Mammary epithelial cell (primary cell): ENCODE measurements around the gene PHYH.

Experiments
- EZH2 ChIP-seq: IDR thresholded peaks from 2 replicates; pipeline ENCODE4 v1.6.1; 2012; ENCODE audit warnings: low read length, inconsistent platforms, borderline replicate concordance
- TF ChIP-seq, protein P1 (sequence below), 2 donors: IDR thresholded peaks in 1 of 2; conservative IDR thresholded peaks in 1 of 2; 2 replicates each; pipeline ENCODE4 v1.5.1; 2011 to 2012; ENCODE audit warnings: inconsistent platforms in 2 of 2, low read length in 2 of 2, mild to moderate bottlenecking in 2 of 2, control low read depth in 1 of 2, low read depth in 1 of 2; ENCODE audit not compliant: insufficient read depth in 1 of 2; ENCODE audit errors: extremely low read depth in 1 of 2

DNA sequence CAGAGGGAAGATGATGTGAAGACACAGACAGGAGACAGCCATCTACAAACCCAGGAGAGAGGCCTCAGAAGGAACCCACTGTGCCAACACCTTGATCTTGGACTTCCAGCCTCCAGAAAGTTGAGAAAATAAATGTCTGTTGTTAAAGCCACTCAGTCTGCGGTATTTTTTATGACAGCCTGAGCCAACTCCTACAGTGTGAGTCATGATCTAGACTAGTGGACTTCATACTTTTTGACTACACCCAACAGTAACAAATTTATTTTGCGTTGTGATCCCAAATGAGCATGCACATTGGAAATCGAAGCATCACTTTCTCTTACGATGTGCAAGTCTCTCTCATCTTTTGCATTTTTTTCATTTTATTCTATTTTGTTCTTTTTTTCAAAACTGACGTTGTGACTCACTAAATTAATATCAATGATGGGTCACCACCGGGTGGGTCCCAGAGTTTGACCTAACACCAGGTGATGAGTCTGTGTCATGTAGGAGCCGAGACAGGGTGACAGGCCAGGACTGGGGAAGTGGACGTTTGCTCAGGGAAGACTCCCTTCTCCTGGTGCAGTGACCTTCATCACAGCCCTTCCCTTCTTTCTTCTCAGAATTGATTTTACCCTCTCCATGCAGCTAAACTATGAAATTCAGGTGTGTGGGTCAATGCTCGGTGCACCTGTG, 28.9 kb downstream of the PHYH start:
- TF ChIP-seq, protein P1, sequence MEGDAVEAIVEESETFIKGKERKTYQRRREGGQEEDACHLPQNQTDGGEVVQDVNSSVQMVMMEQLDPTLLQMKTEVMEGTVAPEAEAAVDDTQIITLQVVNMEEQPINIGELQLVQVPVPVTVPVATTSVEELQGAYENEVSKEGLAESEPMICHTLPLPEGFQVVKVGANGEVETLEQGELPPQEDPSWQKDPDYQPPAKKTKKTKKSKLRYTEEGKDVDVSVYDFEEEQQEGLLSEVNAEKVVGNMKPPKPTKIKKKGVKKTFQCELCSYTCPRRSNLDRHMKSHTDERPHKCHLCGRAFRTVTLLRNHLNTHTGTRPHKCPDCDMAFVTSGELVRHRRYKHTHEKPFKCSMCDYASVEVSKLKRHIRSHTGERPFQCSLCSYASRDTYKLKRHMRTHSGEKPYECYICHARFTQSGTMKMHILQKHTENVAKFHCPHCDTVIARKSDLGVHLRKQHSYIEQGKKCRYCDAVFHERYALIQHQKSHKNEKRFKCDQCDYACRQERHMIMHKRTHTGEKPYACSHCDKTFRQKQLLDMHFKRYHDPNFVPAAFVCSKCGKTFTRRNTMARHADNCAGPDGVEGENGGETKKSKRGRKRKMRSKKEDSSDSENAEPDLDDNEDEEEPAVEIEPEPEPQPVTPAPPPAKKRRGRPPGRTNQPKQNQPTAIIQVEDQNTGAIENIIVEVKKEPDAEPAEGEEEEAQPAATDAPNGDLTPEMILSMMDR (conservative IDR thresholded peaks at IDR 0.05 in 1 of 2, IDR thresholded peaks at IDR 0.05 in 1 of 2; ENCODE audit: extremely low read depth in 1 of 2, insufficient read depth in 1 of 2, low read depth in 1 of 2, low read length in 2 of 2) = no peak
- no peak for TF ChIP-seq EZH2
